HG03432 (cell line): ENCODE measurements around the gene FAM53A.
"Not testable (repeated sequence)": the region's sequence is repeated elsewhere in the genome, so short reads cannot be mapped to it uniquely, and the experiment has no call there.

Experiments used
- ATAC-seq: cut with Tn5 transposase; IDR thresholded peaks from one replicate; pipeline ENCODE4 v1.9.1; 2021; ENCODE audit warnings: mild to moderate bottlenecking, moderate library complexity; ENCODE audit not compliant: unreplicated experiment

Gene FAM53A

GRCh38 chr4:1608821-1609500 is 75.2 kb downstream of the FAM53A start:
- ATAC-seq, result no peak

GRCh38 chr4:1608196-1608820 is 75.8 kb downstream of the FAM53A start:
- ATAC-seq, result no peak

GRCh38 chr4:1607436-1608195 is 76.5 kb downstream of the FAM53A start:
- ATAC-seq, result not testable (repeated sequence)

GRCh38 chr4:1604706-1605205 is 79.4 kb downstream of the FAM53A start:
- no peak for ATAC-seq

- no peak for ATAC-seq
Measured at GRCh38 chr4:1604181-1604705, 79.9 kb downstream of the FAM53A start.

- ATAC-seq, result no peak
Measured at GRCh38 chr4:1603413-1604135, 80.5 kb downstream of the FAM53A start.

- ATAC-seq, result no peak
Measured at GRCh38 chr4:1602655-1603412, 81.3 kb downstream of the FAM53A start.

- ATAC-seq, result no peak
Measured at GRCh38 chr4:1601852-1602654, 82.1 kb downstream of the FAM53A start.

GRCh38 chr4:1601533-1601835 is 82.6 kb downstream of the FAM53A start:
- no peak for ATAC-seq

GRCh38 chr4:1600811-1601532 is 83.1 kb downstream of the FAM53A start:
- ATAC-seq, result no peak

- no peak for ATAC-seq
Measured at GRCh38 chr4:1600211-1600780, 83.8 kb downstream of the FAM53A start.

- ATAC-seq, result no peak
Measured at GRCh38 chr4:1599491-1600210, 84.5 kb downstream of the FAM53A start.

- ATAC-seq, result no peak
Measured at GRCh38 chr4:1599026-1599481, 85.1 kb downstream of the FAM53A start.

- ATAC-seq, result no peak
Measured at GRCh38 chr4:1598206-1599025, 85.7 kb downstream of the FAM53A start.

GRCh38 chr4:1597021-1597931 is 86.8 kb downstream of the FAM53A start:
- ATAC-seq, result no peak

- ATAC-seq, result no peak
Measured at GRCh38 chr4:1596393-1596792, 87.7 kb downstream of the FAM53A start.
